Measurements from ENCODE around the gene HMGCR. TPM values are rescaled to one million over a fixed set of nuclear protein-coding genes. Genes with fewer than 3 reads are reported as not detected.
A peak's percentile ranks its signal among the peaks of the same experiment; 100 is the strongest.
"Not testable (repeated sequence)": the region's sequence is repeated elsewhere in the genome, so short reads cannot be mapped to it uniquely, and the experiment has no call there.

Gene HMGCR
- total and polyA plus RNA-seq, 2 experiments from 2014 or later, result 72.2 to 331 TPM

GRCh38 chr5:75331095-75332090 lies 5.6 kb upstream of the HMGCR start:
- H3K36me3 Mint-ChIP-seq (ENCODE audit: low read depth), result 0 out of 3 replicates have a peak, but pooled peaks cover 5% of the 10 kb centered on the region
- H3K79me2 ChIP-seq (replicated peaks; ENCODE audit: insufficient read depth), result no peaks in the 10 kb centered on the region
- H3K27me3 Mint-ChIP-seq (ENCODE audit: insufficient read depth, low read depth, poor library complexity), result peaks cover 4% of the 10 kb centered on the region
- no peak overlapping the region for H3K27ac Mint-ChIP-seq
- ATAC-seq, result no peak
- H4K20me1 ChIP-seq (replicated peaks; ENCODE audit: insufficient read depth), result no peaks in the 10 kb centered on the region
- peaks cover 9% of the 10 kb centered on the region; the same call in 1 of the 2 replicates for H3K4me1 ChIP-seq (ENCODE audit: insufficient read depth)
- H3K4me1 Mint-ChIP-seq, result no peaks in the 10 kb centered on the region
- H3K27ac ChIP-seq (ENCODE audit: low read depth), result no peak overlapping the region
- DNase-seq (ENCODE audit: low spot score), result peak; percentile 32
- no peaks in the 10 kb centered on the region for H3K36me3 ChIP-seq (ENCODE audit: insufficient read depth)
- H3K27me3 ChIP-seq (ENCODE audit: insufficient read depth), result no peaks in the 10 kb centered on the region
- H3K9me3 Mint-ChIP-seq, result peaks cover 10% of the 10 kb centered on the region; the same call in 2 of the 3 replicates
- no peak overlapping the region for H3K4me3 ChIP-seq
- no peak overlapping the region for H3K4me3 Mint-ChIP-seq
- no peaks in the 10 kb centered on the region for H3K9me2 ChIP-seq (ENCODE audit: insufficient read depth)
- H3K4me2 ChIP-seq, result no peak overlapping the region
- H3F3A ChIP-seq (replicated peaks; ENCODE audit: low read depth), result no peaks in the 10 kb centered on the region
- H2AFZ ChIP-seq, result peak overlapping the region; percentile 39; the same call in 1 of the 2 replicates
- TF ChIP-seq CTCF (conservative IDR thresholded peaks at IDR 0.05; ENCODE audit: low read depth in 2 of 2) (peak in 1 of 2 experiments; percentile 24; a peak in 1 of 4 replicates), NANOG (IDR thresholded peaks at IDR 0.05; ENCODE audit: borderline replicate concordance) (no peak)

GRCh38 chr5:75333759-75334158 lies 3.3 kb upstream of the HMGCR start:
- not testable (repeated sequence) for H3K27me3 ChIP-seq (ENCODE audit: insufficient read depth); DNase-seq (ENCODE audit: low spot score); H3K4me2 ChIP-seq; H3K4me1 ChIP-seq (ENCODE audit: insufficient read depth); H2AFZ ChIP-seq; H3K27ac ChIP-seq (ENCODE audit: low read depth); H3K4me3 ChIP-seq; ATAC-seq; H3K27me3 Mint-ChIP-seq (ENCODE audit: insufficient read depth, low read depth, poor library complexity); H3K36me3 ChIP-seq (ENCODE audit: insufficient read depth); H3K9me2 ChIP-seq (ENCODE audit: insufficient read depth); H3K27ac Mint-ChIP-seq; H3K4me1 Mint-ChIP-seq; H3F3A ChIP-seq (replicated peaks; ENCODE audit: low read depth); H3K4me3 Mint-ChIP-seq
- peaks cover 11% of the 10 kb centered on the region for H4K20me1 ChIP-seq (replicated peaks; ENCODE audit: insufficient read depth)
- Mint-ChIP-seq H3K36me3 (ENCODE audit: low read depth) (peaks cover 17% of the 10 kb centered on the region), H3K9me3 (peaks cover 10% of the 10 kb centered on the region; the same call in 2 of the 3 replicates)
- peaks cover 17% of the 10 kb centered on the region for H3K79me2 ChIP-seq (replicated peaks; ENCODE audit: insufficient read depth)

GRCh38 chr5:75334413-75334812 lies 2.6 kb upstream of the HMGCR start:
- not testable (repeated sequence) for H3K4me1 Mint-ChIP-seq; H3K36me3 ChIP-seq (ENCODE audit: insufficient read depth); H3K4me3 Mint-ChIP-seq; H3K27me3 ChIP-seq (ENCODE audit: insufficient read depth); DNase-seq (ENCODE audit: low spot score); H2AFZ ChIP-seq; H3K4me2 ChIP-seq; H3K4me1 ChIP-seq (ENCODE audit: insufficient read depth); ATAC-seq; H3F3A ChIP-seq (replicated peaks; ENCODE audit: low read depth); H3K27ac ChIP-seq (ENCODE audit: low read depth); H3K27me3 Mint-ChIP-seq (ENCODE audit: insufficient read depth, low read depth, poor library complexity); H3K9me2 ChIP-seq (ENCODE audit: insufficient read depth); H3K4me3 ChIP-seq
- Histone ChIP-seq H4K20me1 (replicated peaks; ENCODE audit: insufficient read depth) (peaks cover 16% of the 10 kb centered on the region), H3K79me2 (replicated peaks; ENCODE audit: insufficient read depth) (peaks cover 23% of the 10 kb centered on the region)
- 0 out of 2 replicates have a peak overlapping the region, but pooled peaks have one; percentile 26 for H3K27ac Mint-ChIP-seq
- peaks cover 20% of the 10 kb centered on the region for H3K36me3 Mint-ChIP-seq (ENCODE audit: low read depth)
- peaks cover 10% of the 10 kb centered on the region; the same call in 2 of the 3 replicates for H3K9me3 Mint-ChIP-seq

Measured in GM23338 (cell line).